Activated CD4-positive, alpha-beta T cell treated with anti-CD3 and anti-CD28 coated beads for 48 hours (primary cell): ENCODE results near the gene TRIP13.
"Not testable (repeated sequence)": the region's sequence is repeated elsewhere in the genome, so short reads cannot be mapped to it uniquely, and the experiment has no call there.

Source experiments
- DNase-seq: peaks from one replicate; pipeline ENCODE4 v3.0.0-alpha.2; 2020

Gene TRIP13

DNA sequence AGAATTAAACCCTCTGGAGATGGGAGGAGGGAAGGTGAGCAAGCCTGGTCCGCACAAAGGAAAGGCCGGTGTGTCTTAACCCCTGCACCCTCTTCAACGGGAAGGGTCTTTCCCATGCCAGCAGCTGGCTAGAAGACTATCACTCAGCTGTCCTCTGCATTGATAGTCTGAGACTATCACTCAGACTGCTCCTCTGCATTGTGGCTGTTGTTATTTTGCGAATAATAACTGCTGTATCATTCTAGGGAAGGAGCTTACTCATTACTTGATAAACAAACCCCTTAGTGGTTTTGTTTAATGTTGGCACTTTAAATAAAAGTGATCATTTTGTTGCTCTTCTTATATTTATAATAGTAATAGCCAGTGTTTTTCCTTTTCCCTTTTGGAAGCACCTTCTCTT, 8.1 kb downstream of the TRIP13 start:
- no peak for DNase-seq

GRCh38 chr5:902129-902916, 9.6 kb downstream of the TRIP13 start:
- no peak for DNase-seq

DNA sequence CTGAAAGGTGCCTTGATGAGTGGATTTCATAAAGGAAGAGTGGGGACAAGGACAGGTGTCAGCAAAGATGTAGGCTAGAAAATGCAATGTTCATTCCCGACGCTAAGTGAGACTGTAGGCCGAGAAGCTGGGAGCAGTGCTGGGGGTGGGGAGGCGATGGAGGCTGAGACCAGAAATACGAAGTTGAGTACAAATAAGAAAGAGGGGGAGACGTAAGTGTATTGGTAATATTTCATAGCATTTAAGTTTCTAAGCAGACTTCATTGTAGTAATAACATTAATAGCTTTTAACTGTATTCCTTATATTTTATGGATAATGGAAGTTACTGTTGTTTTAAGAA, 11.0 kb downstream of the TRIP13 start:
- DNase-seq, result no peak

DNA sequence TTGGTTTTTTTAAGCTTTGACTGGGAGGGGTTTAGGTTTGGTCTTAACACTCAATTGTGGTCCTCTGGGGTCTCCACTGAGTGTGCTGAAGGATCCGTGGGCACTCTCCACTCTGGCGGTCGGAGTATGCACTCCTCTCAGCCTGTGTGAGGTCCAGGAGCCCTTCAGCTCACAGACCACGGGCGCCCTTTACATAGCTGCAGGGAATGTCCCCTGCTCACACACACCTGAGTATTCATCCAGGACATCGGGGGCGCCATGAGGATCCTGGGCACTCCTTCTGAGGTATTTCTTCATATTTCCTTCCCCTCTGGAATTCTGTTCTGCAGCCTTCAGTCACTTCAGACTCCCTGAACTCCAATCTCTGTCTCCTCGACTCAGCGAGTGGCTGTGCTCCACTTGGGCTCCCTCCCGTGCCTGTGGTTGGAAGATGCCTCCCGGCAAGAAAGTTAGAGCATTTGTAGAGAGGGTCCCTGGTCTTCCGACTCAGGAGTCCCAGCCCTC, 12.5 kb downstream of the TRIP13 start:
- no peak for DNase-seq

DNA sequence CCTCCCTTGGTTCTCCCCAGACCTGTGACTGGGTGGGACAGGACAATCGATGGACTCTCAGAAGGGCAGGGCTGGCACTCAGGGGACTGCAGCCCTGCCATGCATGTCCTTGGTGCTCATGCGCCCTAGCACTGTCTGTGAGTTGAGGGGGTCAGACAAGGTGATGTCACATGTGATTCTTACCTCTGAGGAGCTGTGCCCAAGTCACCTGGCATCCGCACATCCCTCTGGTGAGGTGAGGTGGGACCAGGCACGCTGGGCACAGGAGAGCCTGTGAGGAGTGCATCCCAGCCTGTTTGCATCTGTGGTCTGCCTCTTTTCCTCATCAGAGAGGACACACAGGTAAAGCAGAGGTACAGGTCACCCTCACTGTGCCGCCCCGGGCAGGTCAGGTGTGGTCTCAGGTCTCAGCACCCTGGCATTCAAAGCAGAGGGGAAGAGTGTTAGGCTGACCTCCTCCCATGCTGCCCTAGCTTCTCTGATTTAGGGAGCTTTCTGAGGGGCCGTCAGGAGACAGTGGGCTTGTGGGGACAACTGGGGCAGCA, 14.8 kb downstream of the TRIP13 start:
- no peak for DNase-seq

GRCh38 chr5:908172-908571, 15.5 kb downstream of the TRIP13 start:
- no peak for DNase-seq

DNA sequence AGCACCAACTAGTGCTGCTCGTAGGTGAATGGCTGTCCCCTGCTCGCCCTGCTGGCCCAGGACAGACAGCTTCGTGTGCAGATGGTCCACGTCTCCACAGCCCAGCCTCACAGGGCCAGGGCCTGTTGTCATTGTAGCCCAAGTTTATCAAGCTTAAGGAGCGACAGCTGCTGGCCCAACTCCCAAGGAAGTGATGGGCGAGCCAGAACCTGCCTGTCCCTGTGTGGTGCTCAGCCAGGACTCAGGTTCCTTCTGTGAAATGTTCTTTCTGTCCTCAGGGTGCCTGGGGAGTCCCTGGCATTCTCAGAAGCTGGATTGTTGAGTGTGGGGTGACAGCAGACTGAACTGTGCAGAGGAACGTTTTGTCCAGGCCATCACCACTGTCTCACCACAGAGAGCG, 16.4 kb downstream of the TRIP13 start:
- DNase-seq, result no peak

DNA sequence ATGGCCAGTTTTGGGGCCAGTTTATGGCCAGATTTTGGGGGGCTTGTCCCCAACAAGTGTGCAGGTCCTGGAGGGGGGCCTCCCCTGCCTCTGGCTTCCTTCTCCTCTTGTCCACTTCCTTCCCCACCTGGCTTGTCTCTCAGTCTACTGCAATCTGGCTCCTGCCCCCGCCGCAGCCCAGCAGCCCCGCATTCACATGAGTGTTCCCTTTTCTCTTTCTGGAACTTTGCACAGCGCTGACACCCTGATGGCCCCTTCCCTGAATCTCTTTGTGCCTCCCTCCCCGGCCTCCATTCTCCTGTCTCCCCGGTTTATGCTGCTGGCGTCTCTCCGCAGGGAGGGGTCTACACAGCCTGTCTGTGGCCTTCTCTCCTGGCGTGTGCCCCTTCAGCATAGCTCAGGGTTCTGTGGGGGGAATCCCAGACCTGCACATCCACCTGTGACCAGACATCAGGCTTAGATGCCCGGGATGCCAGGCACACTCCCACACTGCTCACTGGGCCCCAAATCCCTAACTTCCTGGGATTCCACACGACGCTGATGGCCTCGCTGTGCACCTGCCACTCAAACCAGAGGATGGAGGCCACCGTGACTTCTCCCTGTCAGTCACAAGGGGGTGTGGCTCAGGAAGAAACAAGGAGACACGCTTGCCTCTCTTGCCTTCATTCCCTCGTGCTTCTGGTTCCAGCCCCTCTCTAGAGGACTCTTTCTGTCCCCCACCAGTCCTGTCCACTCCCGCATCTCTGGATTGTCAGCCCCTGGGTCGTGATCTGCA, 17.5 kb downstream of the TRIP13 start:
- no peak for DNase-seq

DNA sequence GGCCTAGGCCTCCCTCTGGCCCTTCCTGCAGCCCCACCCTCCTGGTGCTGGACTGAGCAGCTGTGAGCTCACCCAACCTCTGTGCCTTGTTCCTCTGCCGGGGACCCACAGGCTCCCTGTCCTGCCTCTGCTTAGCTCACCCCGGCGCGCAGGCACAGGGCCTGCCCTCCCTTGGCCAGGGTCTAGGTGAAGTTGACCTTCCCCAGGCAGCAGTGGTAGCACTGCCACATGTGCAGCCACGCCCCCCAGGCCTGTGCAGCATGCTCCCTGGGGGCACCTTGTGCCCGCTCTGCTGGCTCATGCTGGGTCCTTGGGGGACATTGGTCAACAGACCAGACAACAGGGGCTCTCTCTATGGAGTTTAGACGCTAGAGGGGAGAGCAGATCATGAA, 18.1 kb downstream of the TRIP13 start:
- DNase-seq, result no peak

DNA sequence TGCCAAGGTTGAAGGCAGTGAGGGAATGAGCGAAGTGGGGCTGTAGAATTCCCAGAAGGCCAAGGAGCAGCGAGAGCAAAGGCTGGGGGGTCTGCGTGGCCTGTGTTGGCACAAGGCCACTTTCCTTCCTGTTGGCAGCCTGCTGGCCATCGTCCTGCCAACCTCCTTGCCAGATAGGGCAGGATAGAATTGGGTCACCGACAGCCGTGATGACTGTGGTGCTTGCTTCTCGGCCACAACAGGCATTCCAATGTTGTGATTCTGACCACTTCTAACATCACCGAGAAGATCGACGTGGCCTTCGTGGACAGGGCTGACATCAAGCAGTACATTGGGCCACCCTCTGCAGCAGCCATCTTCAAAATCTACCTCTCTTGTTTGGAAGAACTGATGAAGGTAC, 18.9 kb downstream of the TRIP13 start:
- no peak for DNase-seq

GRCh38 chr5:912280-913091, 19.8 kb downstream of the TRIP13 start:
- peak; percentile 88 for DNase-seq

- no peak for DNase-seq
Measured at GRCh38 chr5:914174-914573, 21.5 kb downstream of the TRIP13 start.

DNA sequence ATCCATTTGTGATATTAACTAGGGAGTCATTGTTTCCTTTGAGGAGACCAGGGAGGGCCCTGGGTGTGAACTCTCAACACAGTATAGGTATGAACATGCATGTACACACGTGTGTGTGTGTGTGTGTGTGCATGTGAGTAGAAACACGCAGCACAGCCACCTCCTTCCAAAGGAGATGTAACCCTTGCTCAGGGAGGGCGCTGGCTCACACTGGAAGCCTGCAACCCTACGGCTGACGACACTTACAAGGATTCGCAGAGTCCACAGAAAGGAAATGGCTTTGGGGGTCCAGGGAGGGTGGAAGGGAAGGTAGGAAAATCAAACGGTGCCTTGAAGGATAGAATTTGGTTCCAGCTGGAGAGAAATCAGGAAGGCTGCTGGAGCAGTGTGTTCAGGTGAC, 21.9 kb downstream of the TRIP13 start:
- no peak for DNase-seq

- not testable (repeated sequence) for DNase-seq
Measured at GRCh38 chr5:915346-915745, 22.7 kb downstream of the TRIP13 start.

DNA sequence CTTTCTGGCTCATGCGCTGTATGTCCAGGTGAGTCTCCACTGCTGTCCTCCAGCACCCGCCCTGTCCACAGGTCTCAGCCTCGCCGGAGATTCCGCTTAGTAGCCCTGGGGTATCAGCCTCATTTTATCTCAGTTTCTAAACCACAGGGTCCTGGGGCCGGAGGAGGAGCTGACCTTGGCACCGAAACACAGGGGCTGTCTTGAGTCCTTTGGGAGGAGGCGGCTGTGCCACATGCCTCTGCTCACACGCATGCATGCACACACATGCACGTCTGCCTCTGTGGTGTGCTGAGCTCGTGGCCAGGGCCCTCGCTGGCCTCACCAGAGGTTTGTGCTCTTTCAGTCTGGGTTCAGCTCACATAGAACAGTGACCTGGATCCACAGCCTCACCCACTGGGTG, 23.3 kb downstream of the TRIP13 start:
- no peak for DNase-seq

DNA sequence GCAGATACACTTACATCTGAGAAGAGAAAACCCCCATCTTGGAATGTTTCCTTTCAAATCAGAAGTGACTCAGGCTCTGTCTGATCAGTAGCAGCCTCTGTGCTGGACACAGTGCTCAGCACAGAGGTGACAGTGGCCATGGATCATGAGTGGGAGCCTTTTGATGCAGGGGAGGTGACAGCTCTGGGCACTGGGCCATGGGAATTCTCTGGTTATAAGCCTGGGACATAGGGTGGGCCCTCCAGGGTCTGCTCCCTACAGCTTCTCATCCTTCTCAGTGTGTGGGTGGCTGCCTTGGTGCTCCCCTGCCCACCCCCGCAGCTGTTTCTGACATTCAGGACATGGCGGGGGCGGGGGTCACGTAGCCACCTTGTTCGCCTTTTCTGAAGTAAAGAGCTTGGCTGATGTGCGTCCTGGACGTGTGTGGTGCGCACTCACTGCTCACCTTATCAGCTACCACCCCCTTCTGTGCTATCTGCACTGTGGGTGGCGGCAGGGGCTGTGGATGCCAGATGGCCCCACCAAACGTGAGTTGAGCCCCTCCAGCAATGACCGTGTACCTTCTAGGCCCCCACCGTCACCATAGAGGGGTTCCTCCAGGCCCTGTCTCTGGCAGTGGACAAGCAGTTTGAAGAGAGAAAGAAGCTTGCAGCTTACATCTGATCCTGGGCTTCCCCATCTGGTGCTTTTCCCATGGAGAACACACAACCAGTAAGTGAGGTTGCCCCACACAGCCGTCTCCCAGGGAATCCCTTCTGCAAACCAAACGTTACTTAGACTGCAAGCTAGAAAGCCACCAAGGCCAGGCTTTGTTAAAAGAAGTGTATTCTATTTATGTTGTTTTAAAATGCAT, 24.0 kb downstream of the TRIP13 start:
- no peak for DNase-seq

DNA sequence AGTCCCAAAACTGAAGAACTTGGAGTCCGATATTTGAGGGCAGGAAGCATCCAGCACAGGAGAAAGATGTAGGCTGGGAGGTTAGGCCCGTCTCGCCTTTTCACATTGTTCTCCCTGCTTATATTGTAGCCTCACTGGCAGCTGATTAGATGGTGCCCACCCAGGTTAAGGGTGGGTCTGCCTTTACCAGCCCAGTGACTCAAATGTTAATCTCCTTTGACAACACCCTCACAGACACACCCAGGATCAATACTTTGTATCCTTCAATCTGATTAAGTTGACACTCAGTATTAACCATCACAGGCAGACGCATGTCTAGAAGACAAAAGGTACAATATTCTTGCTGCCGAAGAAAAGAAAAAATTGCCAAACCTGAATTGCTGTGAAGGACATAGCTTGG, 26.0 kb downstream of the TRIP13 start:
- DNase-seq, result not testable (repeated sequence)

DNA sequence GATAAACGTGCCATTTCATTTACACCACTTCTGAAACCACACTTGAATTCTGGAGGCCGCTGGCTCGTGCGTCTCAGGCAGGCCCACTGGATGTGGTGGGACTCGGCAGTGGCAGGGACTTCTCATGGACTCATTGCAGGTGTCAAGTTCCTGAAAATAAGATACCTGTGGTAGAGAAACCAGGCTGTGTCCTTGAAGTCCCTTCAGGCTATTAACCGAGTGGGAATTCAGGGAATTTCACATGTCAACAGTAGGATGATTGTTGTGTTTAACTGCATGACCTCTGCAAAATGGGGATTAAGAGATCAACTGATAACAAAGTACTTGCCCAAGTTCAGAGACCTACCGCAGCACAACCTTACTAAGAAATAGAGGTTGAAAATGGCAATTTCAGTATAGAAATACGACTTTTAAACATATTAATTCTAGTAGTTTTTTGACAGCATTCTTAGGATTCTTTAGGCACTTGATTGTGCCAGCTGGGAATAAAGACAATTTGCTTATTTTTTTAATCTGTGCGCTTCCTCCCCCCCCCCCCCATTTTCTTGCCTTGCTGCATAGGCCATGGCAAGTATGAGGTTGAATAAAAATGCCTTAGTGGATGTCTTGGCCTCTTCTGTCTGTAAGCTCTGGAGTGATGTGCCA, 26.8 kb downstream of the TRIP13 start:
- DNase-seq, result no peak

DNA sequence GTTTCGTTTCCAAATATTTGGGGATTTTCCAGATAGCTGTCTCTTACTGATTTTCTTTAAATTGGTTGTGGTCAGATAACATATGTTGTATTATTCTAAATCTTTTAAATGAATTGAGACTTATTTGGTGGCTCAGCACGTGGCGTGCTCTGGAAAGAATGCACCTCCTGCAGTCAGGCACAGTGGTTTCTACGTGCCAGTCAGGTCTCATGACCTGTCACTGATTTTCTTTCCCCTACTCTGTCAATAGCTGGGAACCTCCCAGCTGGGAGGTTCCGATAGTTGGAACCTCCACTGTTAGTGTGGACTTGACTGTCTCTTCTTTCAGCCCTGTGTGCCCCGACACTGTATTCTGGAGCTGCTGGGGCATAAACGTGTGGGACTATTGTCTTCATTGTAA, 27.6 kb downstream of the TRIP13 start:
- DNase-seq, result no peak

DNA sequence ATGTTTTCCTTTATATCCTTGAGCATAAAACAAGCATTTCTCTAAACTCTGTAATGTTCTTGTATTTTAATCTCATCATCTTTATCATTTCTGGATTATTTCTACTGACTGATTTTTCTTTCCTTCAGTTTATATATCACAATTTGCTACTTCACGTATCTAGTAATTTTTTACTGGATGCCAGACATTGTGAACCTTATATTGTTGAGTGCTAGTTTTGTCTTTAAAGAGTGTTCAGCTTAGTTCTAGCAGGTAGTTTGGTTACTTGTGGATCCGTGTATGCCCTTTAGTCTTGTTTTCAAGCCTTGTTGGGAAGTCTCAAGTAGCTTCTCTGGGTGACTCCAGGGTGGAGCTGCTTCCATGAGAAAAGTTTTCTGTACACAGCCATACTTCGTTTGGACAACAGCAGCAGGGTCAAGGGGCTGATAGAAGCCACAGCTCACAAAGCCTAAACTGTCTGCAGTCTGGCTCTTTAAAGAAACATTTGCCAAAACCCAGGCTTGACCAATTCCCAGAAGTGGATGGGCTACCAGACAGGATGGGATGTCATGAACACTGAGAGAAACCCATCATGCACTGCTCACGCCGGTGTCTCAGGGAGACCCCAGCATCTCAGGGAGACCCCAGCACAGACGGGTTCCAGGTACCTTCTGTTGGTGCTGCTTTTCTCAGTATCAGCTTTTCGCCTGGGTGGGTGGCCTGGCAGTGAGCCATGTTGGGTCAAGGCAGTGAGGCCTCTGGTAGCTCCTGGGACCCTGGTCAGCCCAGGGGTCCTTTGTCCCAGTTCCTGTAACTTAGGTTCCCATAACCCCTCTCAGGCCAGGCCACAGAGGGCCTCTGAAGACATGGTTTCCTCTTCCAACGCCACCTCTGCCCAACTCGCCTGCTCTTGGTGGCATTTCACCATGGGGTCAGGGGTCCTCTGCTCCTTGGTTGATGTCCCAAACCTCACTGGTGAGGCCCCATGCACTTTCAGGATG, 29.1 kb downstream of the TRIP13 start:
- no peak for DNase-seq
